ENCODE measurements around the gene FYTTD1. TPM values are rescaled to one million over a fixed set of nuclear protein-coding genes. Genes with fewer than 3 reads are reported as not detected.

Gene FYTTD1
- total RNA-seq, 1 experiment from 2014 or later, result 23.7 TPM

DNA sequence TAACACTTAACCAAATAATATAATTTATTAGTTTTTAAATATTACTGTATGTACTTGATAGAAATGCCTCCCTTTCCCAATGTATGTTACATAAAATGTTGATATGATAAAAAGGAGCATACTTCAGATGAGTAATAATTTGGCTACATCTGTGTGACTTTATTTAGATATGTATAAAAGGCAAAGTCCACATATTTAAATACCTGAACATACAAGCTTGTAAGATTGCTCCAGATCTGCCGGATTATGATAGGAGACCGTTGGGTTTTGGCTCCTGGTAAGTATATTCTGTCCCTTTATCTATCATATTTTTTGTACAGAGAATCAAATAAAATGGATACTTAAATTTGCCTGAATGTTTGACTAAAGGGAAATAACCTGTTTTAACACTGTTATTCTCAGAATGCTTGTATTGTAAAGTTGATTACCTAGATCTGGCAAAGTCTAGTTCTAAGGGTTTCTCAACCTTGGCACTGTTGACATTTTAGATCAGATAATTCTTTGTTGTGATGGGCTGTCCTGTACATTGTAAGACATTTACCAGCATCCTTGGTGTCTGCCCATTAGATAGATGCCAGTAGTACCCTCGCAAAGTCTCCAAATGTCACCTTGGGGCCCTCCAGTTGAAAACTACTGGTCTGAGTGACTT lies 79.8 kb downstream of the FYTTD1 start (continued):
- TF ChIP-seq ELF4 (CRISPR knock-in tag; IDR thresholded peaks at IDR 0.05; ENCODE audit: low read depth), result no peak
- no peak for TF ChIP-seq NR2C2 (CRISPR knock-in tag; IDR thresholded peaks at IDR 0.05)
- TF ChIP-seq, protein P1, sequence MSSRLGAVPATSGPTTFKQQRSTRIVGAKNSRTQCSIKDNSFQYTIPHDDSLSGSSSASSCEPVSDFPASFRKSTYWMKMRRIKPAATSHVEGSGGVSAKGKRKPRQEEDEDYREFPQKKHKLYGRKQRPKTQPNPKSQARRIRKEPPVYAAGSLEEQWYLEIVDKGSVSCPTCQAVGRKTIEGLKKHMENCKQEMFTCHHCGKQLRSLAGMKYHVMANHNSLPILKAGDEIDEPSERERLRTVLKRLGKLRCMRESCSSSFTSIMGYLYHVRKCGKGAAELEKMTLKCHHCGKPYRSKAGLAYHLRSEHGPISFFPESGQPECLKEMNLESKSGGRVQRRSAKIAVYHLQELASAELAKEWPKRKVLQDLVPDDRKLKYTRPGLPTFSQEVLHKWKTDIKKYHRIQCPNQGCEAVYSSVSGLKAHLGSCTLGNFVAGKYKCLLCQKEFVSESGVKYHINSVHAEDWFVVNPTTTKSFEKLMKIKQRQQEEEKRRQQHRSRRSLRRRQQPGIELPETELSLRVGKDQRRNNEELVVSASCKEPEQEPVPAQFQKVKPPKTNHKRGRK (CRISPR knock-in tag; IDR thresholded peaks at IDR 0.05; ENCODE audit: borderline replicate concordance), result no peak
- TF ChIP-seq SOX15 (CRISPR knock-in tag; IDR thresholded peaks at IDR 0.05), result no peak
- TF ChIP-seq, protein P2, sequence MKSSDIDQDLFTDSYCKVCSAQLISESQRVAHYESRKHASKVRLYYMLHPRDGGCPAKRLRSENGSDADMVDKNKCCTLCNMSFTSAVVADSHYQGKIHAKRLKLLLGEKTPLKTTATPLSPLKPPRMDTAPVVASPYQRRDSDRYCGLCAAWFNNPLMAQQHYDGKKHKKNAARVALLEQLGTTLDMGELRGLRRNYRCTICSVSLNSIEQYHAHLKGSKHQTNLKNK (CRISPR knock-in tag; IDR thresholded peaks at IDR 0.05), result no peak
- TF ChIP-seq GABPB1 (CRISPR knock-in tag; IDR thresholded peaks at IDR 0.05), result no peak
- TF ChIP-seq GTF2I (CRISPR knock-in tag; conservative IDR thresholded peaks at IDR 0.05), result no peak
- TF ChIP-seq CREB1 (CRISPR knock-in tag; IDR thresholded peaks at IDR 0.05), result no peak
- TF ChIP-seq FOXP1 (CRISPR knock-in tag; IDR thresholded peaks at IDR 0.05; ENCODE audit: borderline replicate concordance), result no peak
- no peak for TF ChIP-seq JAZF1 (CRISPR knock-in tag; IDR thresholded peaks at IDR 0.05)
- TF ChIP-seq, protein P3, sequence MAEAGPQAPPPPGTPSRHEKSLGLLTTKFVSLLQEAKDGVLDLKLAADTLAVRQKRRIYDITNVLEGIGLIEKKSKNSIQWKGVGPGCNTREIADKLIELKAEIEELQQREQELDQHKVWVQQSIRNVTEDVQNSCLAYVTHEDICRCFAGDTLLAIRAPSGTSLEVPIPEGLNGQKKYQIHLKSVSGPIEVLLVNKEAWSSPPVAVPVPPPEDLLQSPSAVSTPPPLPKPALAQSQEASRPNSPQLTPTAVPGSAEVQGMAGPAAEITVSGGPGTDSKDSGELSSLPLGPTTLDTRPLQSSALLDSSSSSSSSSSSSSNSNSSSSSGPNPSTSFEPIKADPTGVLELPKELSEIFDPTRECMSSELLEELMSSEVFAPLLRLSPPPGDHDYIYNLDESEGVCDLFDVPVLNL (CRISPR knock-in tag; IDR thresholded peaks at IDR 0.05; ENCODE audit: borderline replicate concordance, low read depth), result no peak

DNA sequence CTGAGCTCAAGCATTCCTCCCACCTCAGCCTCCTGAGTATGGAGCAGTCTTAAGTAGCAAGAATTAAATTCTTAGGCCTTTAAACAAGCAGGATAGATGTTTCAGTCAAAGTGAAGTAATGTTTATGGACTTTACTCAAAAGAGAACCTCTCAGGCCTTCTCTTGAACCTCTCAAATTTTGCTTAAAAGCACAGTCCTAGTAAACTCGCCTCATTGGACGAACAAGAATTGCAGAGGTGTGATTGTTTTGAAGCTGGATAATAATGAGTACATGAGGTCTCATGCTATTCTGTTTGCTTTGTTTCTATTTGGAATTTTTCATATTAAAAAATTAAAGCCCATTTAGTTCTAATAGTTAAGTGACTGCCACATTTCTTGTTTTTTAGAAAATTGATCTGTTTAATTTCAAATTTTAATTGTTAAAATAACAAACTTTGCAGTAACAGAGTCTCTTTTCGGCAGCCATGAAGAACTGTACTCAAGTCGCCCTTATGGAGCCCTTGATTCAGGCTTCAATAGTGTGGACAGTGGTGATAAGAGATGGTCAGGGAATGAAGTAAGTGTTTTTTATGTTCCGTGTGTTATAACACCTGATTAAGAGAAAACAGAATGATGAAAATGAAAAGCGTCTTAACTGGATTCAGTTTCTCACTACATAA lies 80.8 kb downstream of the FYTTD1 start:
- Mint-ChIP-seq H3K36me3 (peaks cover 62% of the 10 kb centered on the region), H3K4me1 (no peaks in the 10 kb centered on the region), H3K4me3 (no peak overlapping the region), H3K9me3 (no peaks in the 10 kb centered on the region), H3K27ac (0 out of 2 replicates have a peak overlapping the region, but pooled peaks have one; percentile 17), H3K27me3 (ENCODE audit: low read depth) (no peaks in the 10 kb centered on the region)
- no peak for TF ChIP-seq JAZF1 (CRISPR knock-in tag; IDR thresholded peaks at IDR 0.05)
- no peak for TF ChIP-seq TP53 (CRISPR knock-in tag; IDR thresholded peaks at IDR 0.05)
- TF ChIP-seq SMAD3 (CRISPR knock-in tag; IDR thresholded peaks at IDR 0.05; ENCODE audit: borderline replicate concordance), result no peak
- TF ChIP-seq, protein P2 (CRISPR knock-in tag; IDR thresholded peaks at IDR 0.05), result no peak
- ChIA-PET POLR2A (no interaction called here), CTCF (no interaction called here)
- ATAC-seq (no peak), DNase-seq (ENCODE audit: low spot score) (no peak)

DNA sequence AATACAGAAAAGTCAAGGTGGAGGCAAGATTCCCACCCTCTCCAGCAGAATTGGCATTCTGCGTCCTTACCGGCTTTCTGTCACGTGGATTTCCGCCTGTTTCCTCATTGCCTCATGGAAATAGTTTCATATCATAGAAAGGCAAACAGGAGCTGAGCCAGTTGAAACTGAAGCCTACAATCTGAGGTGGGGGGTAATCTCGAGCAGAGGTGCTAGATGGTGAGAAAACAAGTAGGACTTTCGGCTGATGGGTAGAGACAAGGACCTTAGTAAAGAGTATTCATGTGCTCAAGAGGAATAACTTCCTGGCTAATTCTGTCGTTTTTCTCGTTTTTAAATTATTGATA lies 81.3 kb downstream of the FYTTD1 start:
- CTCF ChIA-PET, result no interaction called here
- Mint-ChIP-seq H3K27me3 (ENCODE audit: low read depth) (no peaks in the 10 kb centered on the region), H3K4me3 (no peak overlapping the region), H3K27ac (0 out of 2 replicates have a peak overlapping the region, but pooled peaks have one; percentile 17), H3K36me3 (peaks cover 65% of the 10 kb centered on the region), H3K4me1 (no peaks in the 10 kb centered on the region), H3K9me3 (no peaks in the 10 kb centered on the region)
- TF ChIP-seq, protein P4, sequence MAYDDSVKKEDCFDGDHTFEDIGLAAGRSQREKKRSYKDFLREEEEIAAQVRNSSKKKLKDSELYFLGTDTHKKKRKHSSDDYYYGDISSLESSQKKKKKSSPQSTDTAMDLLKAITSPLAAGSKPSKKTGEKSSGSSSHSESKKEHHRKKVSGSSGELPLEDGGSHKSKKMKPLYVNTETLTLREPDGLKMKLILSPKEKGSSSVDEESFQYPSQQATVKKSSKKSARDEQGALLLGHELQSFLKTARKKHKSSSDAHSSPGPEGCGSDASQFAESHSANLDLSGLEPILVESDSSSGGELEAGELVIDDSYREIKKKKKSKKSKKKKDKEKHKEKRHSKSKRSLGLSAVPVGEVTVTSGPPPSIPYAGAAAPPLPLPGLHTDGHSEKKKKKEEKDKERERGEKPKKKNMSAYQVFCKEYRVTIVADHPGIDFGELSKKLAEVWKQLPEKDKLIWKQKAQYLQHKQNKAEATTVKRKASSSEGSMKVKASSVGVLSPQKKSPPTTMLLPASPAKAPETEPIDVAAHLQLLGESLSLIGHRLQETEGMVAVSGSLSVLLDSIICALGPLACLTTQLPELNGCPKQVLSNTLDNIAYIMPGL (CRISPR knock-in tag; IDR thresholded peaks at IDR 0.05), result no peak
- TF ChIP-seq MYBL2 (CRISPR knock-in tag; IDR thresholded peaks at IDR 0.05), result no peak
- TF ChIP-seq ZNF138 (CRISPR knock-in tag; conservative IDR thresholded peaks at IDR 0.05), result no peak
- POLR2A ChIA-PET, result no interaction called here
- no peak for DNase-seq (ENCODE audit: low spot score)
- ATAC-seq, result no peak
